SK-N-DZ (cell line): ENCODE data around the gene CDK17.
"Not testable (repeated sequence)": the region's sequence is repeated elsewhere in the genome, so short reads cannot be mapped to it uniquely, and the experiment has no call there.

Experiments used
- DNase-seq: peaks from one replicate; pipeline ENCODE4 v3.0.0-alpha.2; 2015; ENCODE audit warnings: low spot score

CDK17 gene

GRCh38 chr12:96322720-96323119, 77.5 kb downstream of the CDK17 start:
- DNase-seq: no peak

GRCh38 chr12:96321941-96322340, 78.3 kb downstream of the CDK17 start:
- DNase-seq: no peak

- DNase-seq: not testable (repeated sequence)
These were observed 82.4 kb downstream of the CDK17 start for GRCh38 chr12:96317801-96318200.

GRCh38 chr12:96315741-96316481, 84.3 kb downstream of the CDK17 start:
- DNase-seq: not testable (repeated sequence)

GRCh38 chr12:96314723-96315122, 85.5 kb downstream of the CDK17 start:
- no peak for DNase-seq

- DNase-seq: no peak
These were observed 86.6 kb downstream of the CDK17 start for GRCh38 chr12:96313606-96314005.

GRCh38 chr12:96311191-96311590, 89.0 kb downstream of the CDK17 start:
- no peak for DNase-seq

GRCh38 chr12:96310067-96310466, 90.2 kb downstream of the CDK17 start:
- no peak for DNase-seq

- DNase-seq: no peak
These were observed 91.4 kb downstream of the CDK17 start for GRCh38 chr12:96308881-96309280.

- no peak for DNase-seq
These were observed 94.6 kb downstream of the CDK17 start for GRCh38 chr12:96305665-96306064.

GRCh38 chr12:96303653-96304052, 96.6 kb downstream of the CDK17 start:
- no peak for DNase-seq

- no peak for DNase-seq
These were observed 97.4 kb downstream of the CDK17 start for GRCh38 chr12:96302687-96303310.

- DNase-seq: peak; percentile 3
These were observed 98.5 kb downstream of the CDK17 start for GRCh38 chr12:96301732-96302131.

GRCh38 chr12:96300064-96300463, 100.2 kb downstream of the CDK17 start:
- no peak for DNase-seq

- no peak for DNase-seq
These were observed 102.7 kb downstream of the CDK17 start for GRCh38 chr12:96297504-96297903.

GRCh38 chr12:96295532-96296160, 104.6 kb downstream of the CDK17 start:
- no peak for DNase-seq

GRCh38 chr12:96294831-96295230, 105.4 kb downstream of the CDK17 start:
- no peak for DNase-seq

GRCh38 chr12:96293093-96293492, 107.1 kb downstream of the CDK17 start:
- DNase-seq: no peak

GRCh38 chr12:96289067-96289466, 111.2 kb downstream of the CDK17 start:
- no peak for DNase-seq

- DNase-seq: no peak
These were observed 115.1 kb downstream of the CDK17 start for GRCh38 chr12:96285158-96285557.

- no peak for DNase-seq
These were observed 125.9 kb downstream of the CDK17 start for GRCh38 chr12:96274331-96274730.

- DNase-seq: no peak
These were observed 128.6 kb downstream of the CDK17 start for GRCh38 chr12:96271469-96272199.
